Stimulated activated CD4-positive, alpha-beta T cell treated with anti-CD3 and anti-CD28 coated beads, Interleukin-15, amount 100 ng/mL, for 1 hour (primary cell): ENCODE measurements around the gene TMEM207.

Source experiments
- DNase-seq, 2 donors: peaks; one replicate each; pipeline ENCODE4 v3.0.0-alpha.2; 2020; ENCODE audit warnings: low read depth in 1 of 2, low spot score in 1 of 2

TMEM207 gene

GRCh38 chr3:190385731-190386688, 63.7 kb downstream of the TMEM207 start:
- no peak for DNase-seq

GRCh38 chr3:190384309-190384756, 65.4 kb downstream of the TMEM207 start:
- DNase-seq = no peak

- no peak for DNase-seq
Observed at GRCh38 chr3:190382082-190382481, 67.6 kb downstream of the TMEM207 start.

GRCh38 chr3:190381441-190381840, 68.3 kb downstream of the TMEM207 start:
- DNase-seq = no peak

- no peak for DNase-seq
Observed at GRCh38 chr3:190380184-190380583, 69.5 kb downstream of the TMEM207 start.
